ENCODE results near the gene TCF12. TPM values are rescaled to one million over a fixed set of nuclear protein-coding genes. Genes with fewer than 3 reads are reported as not detected.

TCF12 gene
- total RNA-seq, 1 donor from 2014 or later, result 138 TPM

DNA sequence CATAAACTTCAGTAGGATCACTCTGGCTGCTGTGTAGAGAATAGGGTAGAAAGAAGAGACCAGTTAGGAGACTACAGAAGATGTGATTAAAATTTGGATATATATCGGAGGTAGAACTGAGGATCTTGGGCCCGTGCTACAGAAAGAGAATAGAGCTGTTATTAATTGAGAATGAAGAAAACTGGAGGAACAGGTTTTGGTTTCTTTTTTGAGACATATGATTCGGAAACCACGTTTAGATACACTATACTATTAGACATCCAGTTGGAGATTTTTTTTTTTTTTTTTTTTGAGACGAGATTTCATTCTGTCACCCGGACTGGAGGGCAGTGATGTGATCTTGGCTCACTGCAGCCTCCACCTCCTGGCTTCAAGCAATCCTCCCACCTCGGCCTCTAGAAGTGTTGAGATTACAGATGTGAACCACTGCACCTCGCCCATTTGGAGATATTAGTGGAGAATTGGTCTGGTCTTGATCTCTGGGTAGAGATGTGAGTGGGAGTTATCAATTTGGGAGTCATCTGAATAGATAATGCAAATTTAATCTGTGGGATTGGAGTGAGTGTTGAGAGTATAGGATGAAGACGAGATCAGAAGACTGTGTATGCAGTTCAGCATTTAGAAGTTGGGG is 50.9 kb downstream of the TCF12 start:
- intact Hi-C loops (cut with DNase I), result no loop called here
- DNase-seq (ENCODE audit: extremely low spot score in 2 of 2), result no peak
- H3K36me3 ChIP-seq, result no peaks in the 10 kb centered on the region
- H3K27me3 ChIP-seq, result no peaks in the 10 kb centered on the region
- TF ChIP-seq POLR2AphosphoS5 (IDR thresholded peaks at IDR 0.05; ENCODE audit: insufficient read depth in 1 of 2, low read depth in 1 of 2), result no peak
- TF ChIP-seq POLR2A (IDR thresholded peaks at IDR 0.05), result no peak
- TF ChIP-seq, protein P1, sequence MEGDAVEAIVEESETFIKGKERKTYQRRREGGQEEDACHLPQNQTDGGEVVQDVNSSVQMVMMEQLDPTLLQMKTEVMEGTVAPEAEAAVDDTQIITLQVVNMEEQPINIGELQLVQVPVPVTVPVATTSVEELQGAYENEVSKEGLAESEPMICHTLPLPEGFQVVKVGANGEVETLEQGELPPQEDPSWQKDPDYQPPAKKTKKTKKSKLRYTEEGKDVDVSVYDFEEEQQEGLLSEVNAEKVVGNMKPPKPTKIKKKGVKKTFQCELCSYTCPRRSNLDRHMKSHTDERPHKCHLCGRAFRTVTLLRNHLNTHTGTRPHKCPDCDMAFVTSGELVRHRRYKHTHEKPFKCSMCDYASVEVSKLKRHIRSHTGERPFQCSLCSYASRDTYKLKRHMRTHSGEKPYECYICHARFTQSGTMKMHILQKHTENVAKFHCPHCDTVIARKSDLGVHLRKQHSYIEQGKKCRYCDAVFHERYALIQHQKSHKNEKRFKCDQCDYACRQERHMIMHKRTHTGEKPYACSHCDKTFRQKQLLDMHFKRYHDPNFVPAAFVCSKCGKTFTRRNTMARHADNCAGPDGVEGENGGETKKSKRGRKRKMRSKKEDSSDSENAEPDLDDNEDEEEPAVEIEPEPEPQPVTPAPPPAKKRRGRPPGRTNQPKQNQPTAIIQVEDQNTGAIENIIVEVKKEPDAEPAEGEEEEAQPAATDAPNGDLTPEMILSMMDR (IDR thresholded peaks at IDR 0.05), result no peak
- peaks cover 59% of the 10 kb centered on the region for H3K4me1 ChIP-seq
- no peak overlapping the region for H3K4me3 ChIP-seq
- no peak overlapping the region for H3K27ac ChIP-seq
- H3K9me3 ChIP-seq, result no peaks in the 10 kb centered on the region

- TF ChIP-seq POLR2AphosphoS5 (IDR thresholded peaks at IDR 0.05; ENCODE audit: insufficient read depth in 1 of 2, low read depth in 1 of 2), result no peak
- TF ChIP-seq, protein P1 (IDR thresholded peaks at IDR 0.05), result no peak
- no peak for TF ChIP-seq POLR2A (IDR thresholded peaks at IDR 0.05)
- no peak overlapping the region for H3K27ac ChIP-seq
- H3K36me3 ChIP-seq, result no peaks in the 10 kb centered on the region
- intact Hi-C loops (cut with DNase I), result no loop called here
- no peaks in the 10 kb centered on the region for H3K27me3 ChIP-seq
- H3K4me1 ChIP-seq, result peaks cover 57% of the 10 kb centered on the region
- H3K9me3 ChIP-seq, result no peaks in the 10 kb centered on the region
- H3K4me3 ChIP-seq, result no peak overlapping the region
- no peak for DNase-seq (ENCODE audit: extremely low spot score in 2 of 2)
Measured at GRCh38 chr15:56971571-56971970, 53.1 kb downstream of the TCF12 start.

DNA sequence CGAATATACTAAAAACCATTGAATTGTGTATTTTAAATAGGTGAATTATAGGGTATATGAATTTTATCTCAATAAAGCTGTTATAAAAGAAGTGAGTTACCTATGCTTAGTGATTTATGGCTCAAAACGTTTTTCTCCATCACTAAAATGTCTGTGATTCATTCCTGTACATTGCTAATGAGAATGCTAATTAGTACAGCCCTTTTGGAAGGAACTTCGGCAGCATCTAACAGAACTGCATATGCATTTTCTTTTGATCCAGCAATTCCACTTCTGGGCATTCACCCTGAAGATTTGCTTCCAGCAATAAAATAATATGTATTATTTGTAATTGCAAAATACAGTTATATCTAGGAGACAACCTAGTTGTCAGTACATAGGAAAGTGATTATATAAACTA is 53.6 kb downstream of the TCF12 start:
- Histone ChIP-seq H3K4me3 (no peak overlapping the region), H3K36me3 (no peaks in the 10 kb centered on the region), H3K27me3 (no peaks in the 10 kb centered on the region), H3K27ac (no peak overlapping the region), H3K4me1 (peaks cover 57% of the 10 kb centered on the region), H3K9me3 (no peaks in the 10 kb centered on the region)
- TF ChIP-seq, protein P1 (IDR thresholded peaks at IDR 0.05), result no peak
- TF ChIP-seq POLR2A (IDR thresholded peaks at IDR 0.05) (no peak), POLR2AphosphoS5 (IDR thresholded peaks at IDR 0.05; ENCODE audit: insufficient read depth in 1 of 2, low read depth in 1 of 2) (no peak)
- intact Hi-C loops (cut with DNase I), result no loop called here
- no peak for DNase-seq (ENCODE audit: extremely low spot score in 2 of 2)

DNA sequence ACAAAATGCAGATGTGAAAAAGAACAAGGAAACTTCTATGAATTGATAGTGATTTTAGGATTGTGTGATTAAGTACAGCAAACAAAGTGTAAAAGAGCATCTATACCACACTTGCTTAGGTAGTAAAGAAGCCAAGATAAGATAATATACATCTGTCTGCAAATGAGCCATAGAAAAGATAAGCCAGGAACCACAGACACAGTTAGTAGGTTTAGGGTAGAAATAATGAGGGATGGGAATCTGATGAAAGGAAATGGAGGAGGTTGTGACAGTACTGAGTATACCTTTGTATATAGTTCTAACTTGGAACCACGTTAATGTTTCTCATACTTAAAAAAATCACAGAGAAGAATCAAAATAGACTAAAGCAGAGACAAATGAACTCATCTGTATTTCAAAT is 54.0 kb downstream of the TCF12 start:
- TF ChIP-seq, protein P1 (IDR thresholded peaks at IDR 0.05), result no peak
- TF ChIP-seq POLR2A (IDR thresholded peaks at IDR 0.05), result no peak
- TF ChIP-seq POLR2AphosphoS5 (IDR thresholded peaks at IDR 0.05; ENCODE audit: insufficient read depth in 1 of 2, low read depth in 1 of 2), result no peak
- no peaks in the 10 kb centered on the region for H3K36me3 ChIP-seq
- H3K27me3 ChIP-seq, result no peaks in the 10 kb centered on the region
- H3K4me3 ChIP-seq, result no peak overlapping the region
- DNase-seq (ENCODE audit: extremely low spot score in 2 of 2), result no peak
- no peaks in the 10 kb centered on the region for H3K9me3 ChIP-seq
- H3K4me1 ChIP-seq, result peaks cover 52% of the 10 kb centered on the region
- H3K27ac ChIP-seq, result no peak overlapping the region
- intact Hi-C loops (cut with DNase I), result no loop called here

GRCh38 chr15:56973463-56973862 is 55.0 kb downstream of the TCF12 start:
- Histone ChIP-seq H3K36me3 (no peaks in the 10 kb centered on the region), H3K4me3 (no peak overlapping the region), H3K9me3 (no peaks in the 10 kb centered on the region), H3K27ac (no peak overlapping the region), H3K27me3 (no peaks in the 10 kb centered on the region), H3K4me1 (peaks cover 46% of the 10 kb centered on the region)
- no peak for DNase-seq (ENCODE audit: extremely low spot score in 2 of 2)
- TF ChIP-seq POLR2AphosphoS5 (IDR thresholded peaks at IDR 0.05; ENCODE audit: insufficient read depth in 1 of 2, low read depth in 1 of 2) (no peak), POLR2A (IDR thresholded peaks at IDR 0.05) (no peak)
- TF ChIP-seq, protein P1 (IDR thresholded peaks at IDR 0.05), result no peak
- intact Hi-C loops (cut with DNase I), result no loop called here
